GM12878 (cell line): Measurements from ENCODE around the gene RAPH1. TPM values are rescaled to one million over a fixed set of nuclear protein-coding genes. Genes with fewer than 3 reads are reported as not detected.

Source experiments
- ATAC-seq: fragments of 200-7000 bp; cut with Tn5 transposase; 3 replicates; pipeline ENCODE4 v1.9.1; 2020; ENCODE audit warnings: mild to moderate bottlenecking, moderate library complexity
- BruUV-seq: library from RNA; stranded (reverse); fragments of 400-500 nt; replicated peaks from 2 replicates; lab custom pipeline; 2021; lab: Mats Ljungman, UMichigan
- CTCF ChIA-PET: fragments of 300-600 bp; sonication (Branson Sonifier 250); formaldehyde crosslinking; extraction: SDS; loops from one replicate; lab custom pipeline; 2021; ENCODE audit warnings: inconsistent platforms; lab: Yijun Ruan, JAX
- POLR2A ChIA-PET: fragments of 350-600 bp; formaldehyde crosslinking; extraction: SDS; loops from one replicate; lab custom pipeline; 2021; ENCODE audit warnings: inconsistent platforms; lab: Charles Lee
- RAD21 ChIA-PET: fragments of 300-600 bp; sonication (Branson Sonifier 250); formaldehyde crosslinking; loops from one replicate; lab custom pipeline; 2023; ENCODE audit warnings: antibody characterized with exemption; ENCODE audit not compliant: unreplicated experiment; lab: Charles Lee
- SMC1A ChIA-PET: fragments of 300-600 bp; sonication (Branson Sonifier 250); formaldehyde crosslinking; loops from one replicate; lab custom pipeline; 2023; ENCODE audit not compliant: unreplicated experiment, uncharacterized antibody; lab: Charles Lee
- DNase-seq: peaks from one replicate; pipeline ENCODE4 v3.0.0-alpha.2; 2011; ENCODE audit warnings: low read depth, low spot score
- FAIRE-seq: peaks from 3 replicates; lab custom pipeline; 2011; peaks lifted over from hg19 to GRCh38; lab: Jason Lieb, UNC
- H2AFZ ChIP-seq: 2 replicates; pipeline ENCODE4 v1.6.0; 2011; ENCODE audit warnings: low read depth, low read length, control low read depth; ENCODE audit not compliant: control insufficient read depth
- H3K27ac ChIP-seq: 2 replicates; pipeline ENCODE4 v1.5.1; 2011; ENCODE audit warnings: control low read depth; ENCODE audit not compliant: control insufficient read depth, insufficient read depth
- H3K27me3 ChIP-seq, 2 experiments: replicated peaks in 1 of 2; 2 replicates each; pipeline versions ENCODE4 v1.6.0 to v1.6.1; 2011; ENCODE audit warnings: low read length in 1 of 2; ENCODE audit not compliant: control insufficient read depth in 2 of 2, insufficient read depth in 2 of 2
- H3K36me3 ChIP-seq, 2 experiments: 2 replicates each; pipeline ENCODE4 v1.5.1; 2011; ENCODE audit warnings: low read length in 1 of 2; ENCODE audit not compliant: control insufficient read depth in 2 of 2, insufficient read depth in 2 of 2
- H3K4me1 ChIP-seq: 2 replicates; pipeline ENCODE4 v1.6.1; 2011; ENCODE audit warnings: mild to moderate bottlenecking, low read length, moderate library complexity, mixed read lengths; ENCODE audit not compliant: control insufficient read depth, insufficient read depth
- H3K4me2 ChIP-seq: 2 replicates; pipeline ENCODE4 v1.6.0; 2011; ENCODE audit warnings: control low read depth; ENCODE audit not compliant: control insufficient read depth, insufficient read depth
- H3K4me3 ChIP-seq: fragments of 200-600 bp; sonication (generic); 2 replicates; pipeline ENCODE4 v1.5.1; 2016
- H3K79me2 ChIP-seq: 2 replicates; pipeline ENCODE4 v1.6.0; 2011; ENCODE audit warnings: low read length; ENCODE audit not compliant: control insufficient read depth, insufficient read depth
- H3K9ac ChIP-seq: 2 replicates; pipeline ENCODE4 v1.8.0; 2011; ENCODE audit warnings: low read length, control low read depth, mixed read lengths; ENCODE audit not compliant: control insufficient read depth, insufficient read depth
- H3K9me3 ChIP-seq: replicated peaks from 3 replicates; pipeline ENCODE4 v1.5.1; 2011; ENCODE audit warnings: mild to moderate bottlenecking, low read length; ENCODE audit not compliant: control insufficient read depth, insufficient read depth
- H4K20me1 ChIP-seq: 2 replicates; pipeline ENCODE4 v1.6.0; 2011; ENCODE audit not compliant: control insufficient read depth, insufficient read depth
- BCL11A ChIP-seq: IDR thresholded peaks from 2 replicates; pipeline ENCODE4 v1.6.1; 2011; ENCODE audit warnings: low read depth, low read length
- FOS ChIP-seq: IDR thresholded peaks from 3 replicates; pipeline ENCODE4 v1.6.1; 2011; ENCODE audit warnings: borderline replicate concordance; ENCODE audit not compliant: insufficient read length; ENCODE audit errors: extremely low read depth
- IKZF2 ChIP-seq, 2 experiments: fragments of 450-650 bp; IDR thresholded peaks; 2 replicates each; pipeline ENCODE4 v1.6.1; 2017; ENCODE audit warnings: mild to moderate bottlenecking in 2 of 2, moderate library complexity in 2 of 2
- NR2C1 ChIP-seq: fragments of 450-650 bp; IDR thresholded peaks from 2 replicates; pipeline ENCODE4 v1.6.1; 2017; ENCODE audit warnings: antibody characterized with exemption, mild to moderate bottlenecking, moderate library complexity
- ZNF24 ChIP-seq: fragments of 450-650 bp; IDR thresholded peaks from 2 replicates; pipeline ENCODE4 v1.6.1; 2017; ENCODE audit warnings: antibody characterized with exemption, mild to moderate bottlenecking
- WGBS: methylation state at CpG from one replicate; pipeline ENCODE4 v1.1.6; 2016; ENCODE audit warnings: low lambda C conversion rate; ENCODE audit not compliant: insufficient replicate concordance, insufficient coverage; ENCODE audit errors: missing lambda C conversion rate; 5-methylcytosine and 5-hydroxymethylcytosine counted together
- in situ Hi-C: fragments of 300-500 bp; cut with MboI; formaldehyde crosslinking; loops from 9 replicates; pipeline ENCODE4 v1.14.3; 2018; ENCODE audit warnings: mixed read lengths
- intact Hi-C: fragments of 100-400 bp; cut with micrococcal nuclease; formaldehyde crosslinking; loops from one replicate; pipeline ENCODE4 v1.14.2; 2022; ENCODE audit not compliant: unreplicated experiment
- polyA plus RNA-seq, 11 experiments: library from polyadenylated mRNA; depleted of rRNA in 4 of 11; unstranded in 6 of 11; stranded (reverse) in 5 of 11; fragments of >200 nt; fragmentation: Nextera tagmentation in 4 of 11; fragmentation: Illumina TruSeq in 1 of 11; extraction: Ambion mirVana in 4 of 11; extraction: Trizol in 1 of 11; gene quantifications; 1 replicate in 1 of 11; 2 replicates in 10 of 11; pipeline versions ENCODE4 v1.2.1 to v1.2.3, GENCODE V29; 2011 to 2016; ENCODE audit warnings: inconsistent platforms in 2 of 11, missing spikeins in 2 of 11, low read depth in 1 of 11
- total RNA-seq, 4 experiments: library from RNA; depleted of rRNA in 3 of 4; stranded (reverse); fragments of >200 nt in 3 of 4; fragmentation: Illumina TruSeq in 1 of 4; extraction: Trizol in 1 of 4; gene quantifications; 2 replicates each; pipeline versions ENCODE4 v1.2.1 to v1.2.3, GENCODE V29; 2013 to 2021
- TF ChIP-seq, protein P1 (sequence below): fragments of 450-650 bp; IDR thresholded peaks from 2 replicates; pipeline ENCODE4 v1.6.1; 2018; ENCODE audit warnings: borderline replicate concordance, mild to moderate bottlenecking; ENCODE audit not compliant: partially characterized antibody
- TF ChIP-seq, protein P2 (sequence below): fragments of 450-650 bp; IDR thresholded peaks from 2 replicates; pipeline ENCODE4 v1.6.1; 2017; ENCODE audit warnings: mild to moderate bottlenecking

RAPH1 gene
- total and polyA plus RNA-seq, 10 of the 15 experiments (the other 5 are each of a cell fraction or from before 2014, with no cell fraction given), result 0.09 to 0.90 (median 0.21) TPM; not detected in 7

DNA sequence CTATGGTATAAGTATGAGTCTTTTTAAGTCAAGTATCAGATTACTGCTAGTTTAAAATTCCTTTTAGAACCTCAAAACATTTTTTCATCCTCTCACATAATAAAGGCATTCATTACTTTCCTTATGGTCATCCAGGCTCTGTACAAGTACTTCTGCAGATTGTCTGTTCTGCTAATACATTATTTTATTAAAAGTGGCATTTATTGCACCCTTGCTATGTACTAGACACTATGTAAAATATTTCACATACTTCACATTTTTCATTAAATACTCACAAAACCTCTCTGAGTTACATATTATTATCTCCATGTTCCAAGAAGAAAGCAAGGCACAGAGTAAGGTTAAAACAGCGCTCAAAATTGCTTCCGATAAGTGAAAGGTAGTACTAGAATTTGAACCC is 84.1 kb downstream of the RAPH1 start (continued):
- no peak for TF ChIP-seq FOS
- TF ChIP-seq ZNF24, result no peak
- TF ChIP-seq NR2C1, result no peak
- TF ChIP-seq, protein P1, sequence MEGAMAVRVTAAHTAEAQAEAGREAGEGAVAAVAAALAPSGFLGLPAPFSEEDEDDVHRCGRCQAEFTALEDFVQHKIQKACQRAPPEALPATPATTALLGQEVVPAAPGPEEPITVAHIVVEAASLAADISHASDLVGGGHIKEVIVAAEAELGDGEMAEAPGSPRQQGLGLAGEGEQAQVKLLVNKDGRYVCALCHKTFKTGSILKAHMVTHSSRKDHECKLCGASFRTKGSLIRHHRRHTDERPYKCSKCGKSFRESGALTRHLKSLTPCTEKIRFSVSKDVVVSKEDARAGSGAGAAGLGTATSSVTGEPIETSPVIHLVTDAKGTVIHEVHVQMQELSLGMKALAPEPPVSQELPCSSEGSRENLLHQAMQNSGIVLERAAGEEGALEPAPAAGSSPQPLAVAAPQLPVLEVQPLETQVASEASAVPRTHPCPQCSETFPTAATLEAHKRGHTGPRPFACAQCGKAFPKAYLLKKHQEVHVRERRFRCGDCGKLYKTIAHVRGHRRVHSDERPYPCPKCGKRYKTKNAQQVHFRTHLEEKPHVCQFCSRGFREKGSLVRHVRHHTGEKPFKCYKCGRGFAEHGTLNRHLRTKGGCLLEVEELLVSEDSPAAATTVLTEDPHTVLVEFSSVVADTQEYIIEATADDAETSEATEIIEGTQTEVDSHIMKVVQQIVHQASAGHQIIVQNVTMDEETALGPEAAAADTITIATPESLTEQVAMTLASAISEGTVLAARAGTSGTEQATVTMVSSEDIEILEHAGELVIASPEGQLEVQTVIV, result no peak
- no peak for TF ChIP-seq IKZF2 (IDR thresholded peaks at IDR 0.05)
- TF ChIP-seq BCL11A, result no peak

DNA sequence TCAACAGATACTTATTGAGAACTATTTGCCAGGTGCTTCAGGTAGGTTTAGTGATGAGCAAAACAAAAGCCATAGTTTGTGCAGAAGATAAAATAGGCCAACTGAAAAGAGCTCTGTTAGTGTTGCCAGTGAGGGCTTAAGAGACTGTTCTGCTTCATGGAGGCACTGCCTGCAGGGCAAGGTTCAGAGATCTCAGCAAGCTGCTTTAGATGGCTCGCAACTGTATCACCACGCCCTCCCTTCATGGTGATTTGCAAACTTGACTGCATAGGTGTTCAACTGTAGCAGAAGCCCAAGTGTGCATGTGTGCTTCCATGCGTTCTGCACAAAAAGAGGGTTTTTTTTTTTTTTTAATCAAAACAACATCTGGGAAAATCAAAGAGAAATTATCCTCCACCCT is 84.5 kb downstream of the RAPH1 start:
- 95% methylated on average over 3 of the region's 3 CpGs for WGBS
- ChIA-PET CTCF (interaction anchor here (7.2 kb wide), 1 partner anchor 225 kb away, joined by 69 read pairs; no protein-coding TSS in a partner anchor), SMC1A (interaction anchor here (0.6 to 1.1 kb wide), 2 partner anchors 10 to 433 kb away, joined by 3 read pairs; no protein-coding TSS in a partner anchor), RAD21 (no interaction called here), POLR2A (no interaction called here)
- Histone ChIP-seq H3K9me3 (no peaks in the 10 kb centered on the region), H4K20me1 (no peaks in the 10 kb centered on the region), H3K9ac (no peak overlapping the region), H3K4me1 (no peaks in the 10 kb centered on the region), H3K4me3 (no peak overlapping the region), H3K4me2 (no peak overlapping the region), H3K36me3 (no peaks in the 10 kb centered on the region), H3K27me3 (no peaks in the 10 kb centered on the region), H3K27ac (no peak overlapping the region), H2AFZ (no peak overlapping the region), H3K79me2 (no peaks in the 10 kb centered on the region)
- BruUV-seq, result no TSS peak
- FAIRE-seq (no peak), DNase-seq (no peak), ATAC-seq (no peak)
- in situ Hi-C loops (no loop called here), intact Hi-C loops (loop anchor here (5.0 kb wide), 1 partner anchor 618 kb away; no protein-coding TSS in a partner anchor)
- TF ChIP-seq, protein P2, sequence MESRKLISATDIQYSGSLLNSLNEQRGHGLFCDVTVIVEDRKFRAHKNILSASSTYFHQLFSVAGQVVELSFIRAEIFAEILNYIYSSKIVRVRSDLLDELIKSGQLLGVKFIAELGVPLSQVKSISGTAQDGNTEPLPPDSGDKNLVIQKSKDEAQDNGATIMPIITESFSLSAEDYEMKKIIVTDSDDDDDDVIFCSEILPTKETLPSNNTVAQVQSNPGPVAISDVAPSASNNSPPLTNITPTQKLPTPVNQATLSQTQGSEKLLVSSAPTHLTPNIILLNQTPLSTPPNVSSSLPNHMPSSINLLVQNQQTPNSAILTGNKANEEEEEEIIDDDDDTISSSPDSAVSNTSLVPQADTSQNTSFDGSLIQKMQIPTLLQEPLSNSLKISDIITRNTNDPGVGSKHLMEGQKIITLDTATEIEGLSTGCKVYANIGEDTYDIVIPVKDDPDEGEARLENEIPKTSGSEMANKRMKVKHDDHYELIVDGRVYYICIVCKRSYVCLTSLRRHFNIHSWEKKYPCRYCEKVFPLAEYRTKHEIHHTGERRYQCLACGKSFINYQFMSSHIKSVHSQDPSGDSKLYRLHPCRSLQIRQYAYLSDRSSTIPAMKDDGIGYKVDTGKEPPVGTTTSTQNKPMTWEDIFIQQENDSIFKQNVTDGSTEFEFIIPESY, result no peak
